NOMO-1 treated with DMSO at 0.1 percent for 48 hours (cell line): ENCODE results near the gene PI16.
A peak's percentile ranks its signal among the peaks of the same experiment; 100 is the strongest.

ENCODE experiments used
- DNase-seq: peaks from one replicate; lab custom pipeline; 2025; ENCODE audit not compliant: unreplicated experiment; lab: John Stamatoyannopoulos, UW

PI16 gene, protein sequence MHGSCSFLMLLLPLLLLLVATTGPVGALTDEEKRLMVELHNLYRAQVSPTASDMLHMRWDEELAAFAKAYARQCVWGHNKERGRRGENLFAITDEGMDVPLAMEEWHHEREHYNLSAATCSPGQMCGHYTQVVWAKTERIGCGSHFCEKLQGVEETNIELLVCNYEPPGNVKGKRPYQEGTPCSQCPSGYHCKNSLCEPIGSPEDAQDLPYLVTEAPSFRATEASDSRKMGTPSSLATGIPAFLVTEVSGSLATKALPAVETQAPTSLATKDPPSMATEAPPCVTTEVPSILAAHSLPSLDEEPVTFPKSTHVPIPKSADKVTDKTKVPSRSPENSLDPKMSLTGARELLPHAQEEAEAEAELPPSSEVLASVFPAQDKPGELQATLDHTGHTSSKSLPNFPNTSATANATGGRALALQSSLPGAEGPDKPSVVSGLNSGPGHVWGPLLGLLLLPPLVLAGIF

DNA sequence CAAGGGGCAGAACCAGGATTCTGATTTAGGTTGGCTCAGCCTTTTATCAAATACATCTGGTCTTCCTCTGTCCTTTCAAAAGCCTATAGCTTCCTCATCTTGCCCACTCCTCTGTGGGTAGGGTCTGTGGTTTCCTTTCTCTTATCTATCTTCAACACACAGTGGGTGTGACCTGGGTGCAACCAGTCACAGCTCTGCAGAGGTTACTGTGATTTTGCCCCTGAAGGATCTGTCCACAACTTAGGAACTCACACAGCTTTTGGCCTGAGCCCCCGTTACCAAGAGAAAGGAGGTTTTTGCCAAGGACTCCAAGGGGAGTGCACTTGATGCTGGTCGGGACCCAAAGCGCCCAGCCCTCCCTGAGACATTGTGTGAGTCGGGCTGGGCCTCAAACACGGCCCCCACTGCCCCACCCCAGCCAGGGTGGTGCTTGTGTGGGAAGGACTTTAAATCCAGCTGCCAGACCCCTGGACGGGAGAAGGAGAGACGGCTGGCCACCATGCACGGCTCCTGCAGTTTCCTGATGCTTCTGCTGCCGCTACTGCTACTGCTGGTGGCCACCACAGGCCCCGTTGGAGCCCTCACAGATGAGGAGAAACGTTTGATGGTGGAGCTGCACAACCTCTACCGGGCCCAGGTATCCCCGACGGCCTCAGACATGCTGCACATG lies at the start of gene PI16:
PI16 (plus strand) TSS at position 477 of the 670 bp plus-strand sequence; CDS start at position 500, 23 bp downstream.
- peak; percentile 29 for DNase-seq

DNA sequence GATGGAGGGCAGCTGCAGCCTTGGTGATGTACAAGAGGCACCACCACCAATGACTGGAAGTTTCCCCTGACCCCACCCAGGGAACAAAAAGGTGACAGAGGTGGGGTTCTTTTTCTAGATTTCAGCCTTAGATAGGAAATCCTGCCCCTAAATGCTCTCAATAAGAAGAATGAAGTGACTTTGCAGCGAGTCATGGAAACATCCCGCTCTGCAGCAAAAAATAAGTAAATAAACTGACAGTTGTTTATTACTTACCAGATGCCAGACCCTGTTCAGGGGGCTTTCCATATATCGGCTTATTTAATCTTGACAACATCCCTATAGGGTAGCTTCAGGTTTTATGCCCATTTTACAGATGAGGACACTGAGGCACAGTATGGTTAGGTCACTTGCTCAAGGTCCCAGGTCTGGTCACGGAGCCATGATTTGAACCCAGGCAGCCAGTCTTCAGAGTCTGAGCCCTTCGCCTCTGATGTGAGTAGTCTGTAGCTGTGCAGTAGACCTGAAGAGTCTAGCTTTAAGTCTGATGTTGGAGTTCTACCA lies 49.6 kb upstream of the PI16 start:
- no peak for DNase-seq

DNA sequence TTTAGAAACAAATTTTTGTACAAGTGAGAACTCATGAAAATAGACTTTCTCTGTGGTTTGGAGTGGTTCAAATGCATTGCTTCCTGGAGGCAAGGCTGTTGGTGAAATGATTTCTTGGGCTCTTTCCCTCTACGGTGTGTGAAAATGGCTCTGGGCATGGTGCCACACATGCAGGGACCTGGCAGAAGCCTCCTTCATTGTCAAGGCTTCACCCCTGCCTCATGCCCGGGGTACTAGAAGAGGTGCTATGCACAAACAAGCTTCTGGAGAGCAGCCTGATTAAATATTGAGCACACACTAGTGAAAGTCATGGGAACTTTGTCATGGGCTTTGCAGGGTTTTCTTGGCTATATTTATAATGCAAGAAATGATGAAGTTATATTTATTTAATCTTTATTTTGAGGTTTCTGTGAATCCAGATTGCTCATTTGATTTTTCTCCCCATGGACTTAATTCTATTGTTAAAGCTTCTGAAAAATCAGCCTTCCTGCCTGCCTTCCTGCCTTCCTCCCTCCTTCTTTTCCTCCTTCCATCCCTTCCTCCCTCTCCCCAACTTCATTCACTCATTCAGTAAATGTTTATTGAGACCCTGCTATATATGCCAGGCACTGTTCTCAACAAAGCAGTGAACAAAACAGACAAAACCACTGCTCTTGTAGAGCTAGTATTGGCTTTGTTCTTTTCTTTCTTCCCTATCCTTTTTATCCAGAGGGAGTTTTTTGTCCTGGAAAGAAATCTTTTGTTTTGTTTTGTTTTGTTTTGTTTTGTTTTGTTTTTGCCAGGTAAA lies 47.8 kb upstream of the PI16 start:
- DNase-seq: no peak

DNA sequence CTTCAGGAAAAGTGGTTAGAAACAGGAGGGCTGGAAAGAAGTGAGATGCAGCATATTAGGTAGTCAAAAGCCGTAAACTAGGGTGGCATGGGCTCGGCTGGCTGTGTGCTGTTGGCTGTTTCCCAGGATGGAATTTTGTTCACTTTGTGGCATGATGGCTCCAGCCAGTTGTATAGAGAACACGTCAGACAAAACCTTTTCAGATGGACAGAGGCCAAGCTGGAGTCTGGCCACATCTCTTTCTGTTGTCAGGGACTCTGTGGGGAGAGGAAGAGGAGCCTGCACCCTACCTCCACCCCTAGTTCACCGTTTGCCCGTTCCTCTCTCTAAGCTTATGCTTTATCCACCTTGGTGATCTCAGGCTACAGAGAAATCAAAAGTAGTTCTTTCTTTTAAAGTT lies 46.8 kb upstream of the PI16 start:
- no peak for DNase-seq

DNA sequence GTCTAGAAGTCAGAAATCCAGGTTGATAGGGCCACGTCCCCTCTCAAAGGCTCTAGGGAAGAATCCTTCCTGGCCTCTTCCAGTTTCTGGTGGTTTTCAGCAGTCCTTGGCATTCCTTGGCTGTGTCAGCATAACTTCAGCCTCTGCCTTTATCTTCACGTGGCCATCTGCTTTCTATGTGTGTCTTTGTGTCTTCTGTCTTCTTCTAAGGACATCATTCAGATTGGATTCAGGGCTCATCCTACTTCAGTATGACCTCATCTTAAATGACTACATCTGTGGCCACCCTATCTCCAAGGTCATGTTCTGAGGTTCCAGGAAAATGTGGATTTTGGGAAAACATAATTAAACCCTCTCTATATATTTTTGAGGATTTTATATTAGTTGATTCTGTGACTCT lies 45.8 kb upstream of the PI16 start:
- no peak for DNase-seq

DNA sequence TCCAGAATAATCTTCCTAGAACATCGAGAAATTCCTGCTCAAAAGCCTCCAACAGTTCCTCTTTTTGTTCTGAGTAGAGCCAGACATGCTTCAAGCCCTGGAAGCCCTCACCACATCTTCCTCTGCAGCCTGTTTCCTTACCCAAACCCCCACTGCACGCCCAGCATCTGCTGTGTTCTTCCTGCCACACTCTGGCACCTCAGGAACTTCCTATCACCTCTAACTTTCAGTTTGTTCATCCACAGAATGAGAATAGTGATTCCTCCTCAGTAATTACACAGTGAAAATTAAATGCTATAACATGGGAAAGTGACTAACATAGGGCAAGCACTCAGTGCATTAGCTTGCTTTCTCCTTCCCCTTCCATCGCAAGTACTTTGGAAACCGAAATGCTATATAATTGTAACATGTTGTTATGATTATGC lies 42.5 kb upstream of the PI16 start:
- DNase-seq: peak; percentile 22

DNA sequence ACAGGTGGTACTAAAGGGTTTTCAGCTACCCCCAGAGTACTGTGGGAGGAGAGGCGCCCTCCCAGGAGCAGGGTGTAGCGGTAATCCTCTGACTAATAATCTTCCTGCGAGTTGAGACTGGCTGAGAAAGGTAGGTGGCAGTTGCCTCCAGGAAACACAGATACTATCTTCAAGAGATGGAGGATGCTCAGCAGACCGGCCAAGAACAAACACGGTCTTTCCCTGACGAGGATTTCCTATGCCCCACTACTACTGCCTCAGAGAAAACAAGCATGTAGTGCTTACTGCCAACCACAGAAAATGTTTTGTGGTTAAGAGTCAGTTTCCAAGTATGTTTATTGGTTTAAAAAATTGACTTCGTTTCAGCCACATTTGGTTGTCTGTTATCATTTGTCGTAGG lies 42.0 kb upstream of the PI16 start:
- DNase-seq: no peak

DNA sequence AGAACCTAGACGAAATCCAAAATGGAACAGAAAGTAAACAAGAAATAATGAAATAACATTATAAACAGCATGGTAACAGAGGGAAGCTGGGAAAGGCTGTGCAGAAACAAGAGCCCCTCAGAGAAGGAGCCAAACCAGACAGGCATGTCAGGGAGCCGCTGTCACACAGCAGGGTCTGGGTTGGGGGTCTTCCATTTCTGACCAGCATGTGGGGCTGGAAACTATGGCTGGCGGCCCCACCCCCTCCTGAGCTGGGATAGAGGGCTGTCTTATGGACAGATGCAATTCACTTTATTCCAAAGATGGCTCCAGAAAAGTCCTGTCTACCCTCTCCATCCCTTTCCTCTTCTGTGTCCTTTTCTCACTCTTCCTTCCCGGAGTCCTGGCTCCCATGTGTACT lies 41.5 kb upstream of the PI16 start:
- DNase-seq: no peak

DNA sequence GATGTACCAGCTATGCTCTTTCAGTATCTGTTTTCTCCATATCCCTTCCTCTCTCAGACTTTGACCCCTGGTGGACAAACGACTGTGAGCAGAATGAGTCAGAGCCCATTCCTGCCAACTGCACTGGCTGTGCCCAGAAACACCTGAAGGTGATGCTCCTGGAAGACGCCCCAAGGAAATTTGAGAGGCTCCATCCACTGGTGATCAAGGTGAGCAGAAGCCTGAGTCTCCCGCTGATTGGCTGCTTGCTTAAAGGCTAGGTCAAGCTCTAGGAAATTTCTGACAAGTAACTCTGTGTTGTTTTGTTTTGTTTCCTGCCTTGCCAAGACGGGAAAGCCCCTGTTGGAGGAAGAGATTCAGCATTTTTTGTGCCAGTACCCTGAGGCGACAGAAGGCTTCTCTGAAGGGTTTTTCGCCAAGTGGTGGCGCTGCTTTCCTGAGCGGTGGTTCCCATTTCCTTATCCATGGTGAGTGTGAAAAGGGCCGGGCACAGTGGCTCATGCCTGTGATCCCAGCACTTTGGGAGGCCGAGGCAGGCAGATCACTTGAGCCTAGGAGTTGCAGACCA lies 40.2 kb upstream of the PI16 start:
- DNase-seq: no peak

DNA sequence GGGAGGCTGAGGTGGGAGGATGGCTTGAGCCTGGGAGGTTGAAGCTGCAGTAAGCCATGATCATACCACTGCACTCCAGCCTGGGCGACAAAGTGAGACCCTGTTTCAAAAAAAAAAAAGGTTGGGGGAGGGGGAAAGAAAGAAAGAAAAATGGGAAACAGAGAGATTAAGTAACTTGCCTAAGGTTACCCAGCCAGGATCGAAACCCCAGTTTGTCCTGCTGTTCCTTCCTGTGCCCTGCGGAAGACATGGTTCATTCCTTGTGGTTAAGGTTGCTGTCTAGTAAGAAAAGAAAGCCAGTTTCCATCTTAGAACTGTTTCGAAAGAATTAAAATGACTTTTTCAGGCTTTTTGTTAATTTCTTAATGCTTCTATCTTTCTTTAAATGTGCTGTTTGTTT lies 38.9 kb upstream of the PI16 start:
- DNase-seq: no peak

DNA sequence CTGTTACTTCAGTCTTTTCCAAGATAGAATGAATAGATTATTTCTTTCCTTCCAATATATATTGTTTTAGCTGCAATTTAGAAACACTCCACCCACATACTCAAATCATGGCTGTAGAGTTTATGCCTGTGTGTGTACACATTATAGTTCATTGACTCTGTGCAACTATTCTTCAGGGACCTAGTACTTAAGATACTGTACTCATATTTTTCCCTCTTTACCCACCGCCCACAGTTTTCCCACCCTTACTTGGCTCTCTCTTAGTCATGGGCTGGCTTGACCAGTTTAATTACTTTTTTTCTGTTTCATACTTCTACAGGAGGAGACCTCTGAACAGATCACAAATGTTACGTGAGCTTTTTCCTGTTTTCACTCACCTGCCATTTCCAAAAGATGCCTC lies 38.4 kb upstream of the PI16 start:
- DNase-seq: no peak

DNA sequence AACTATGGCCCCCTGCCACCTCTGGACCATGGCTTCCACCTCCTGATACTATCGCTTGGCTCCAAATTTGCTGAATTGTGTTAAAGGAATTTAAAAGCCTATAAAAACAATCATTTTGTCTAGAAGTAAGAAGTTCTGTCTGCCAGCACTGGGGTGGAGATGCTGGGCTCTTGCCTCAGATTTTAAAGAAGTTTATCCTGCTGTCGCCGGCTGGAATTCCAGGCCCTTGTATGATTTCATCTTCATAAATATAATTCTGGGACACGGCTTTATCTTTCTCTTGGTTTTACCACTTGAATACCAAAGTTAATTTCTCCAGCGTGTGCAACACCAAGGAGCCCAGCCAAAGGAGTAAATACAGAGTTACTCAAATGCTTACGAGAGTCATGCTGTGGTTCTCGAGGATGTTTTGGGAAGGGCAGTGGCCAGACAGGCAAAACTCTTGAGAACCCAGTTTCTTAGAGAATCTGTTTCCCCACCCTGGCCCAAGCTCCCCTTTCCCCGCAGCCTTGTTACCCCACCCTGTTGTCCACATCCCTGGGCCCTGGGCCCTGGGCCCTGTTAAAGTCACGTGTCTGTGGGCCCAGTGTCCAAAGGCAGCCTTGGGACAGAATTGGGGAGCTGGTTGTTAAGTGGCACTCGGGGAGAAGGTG lies 36.9 kb upstream of the PI16 start:
- DNase-seq: no peak

DNA sequence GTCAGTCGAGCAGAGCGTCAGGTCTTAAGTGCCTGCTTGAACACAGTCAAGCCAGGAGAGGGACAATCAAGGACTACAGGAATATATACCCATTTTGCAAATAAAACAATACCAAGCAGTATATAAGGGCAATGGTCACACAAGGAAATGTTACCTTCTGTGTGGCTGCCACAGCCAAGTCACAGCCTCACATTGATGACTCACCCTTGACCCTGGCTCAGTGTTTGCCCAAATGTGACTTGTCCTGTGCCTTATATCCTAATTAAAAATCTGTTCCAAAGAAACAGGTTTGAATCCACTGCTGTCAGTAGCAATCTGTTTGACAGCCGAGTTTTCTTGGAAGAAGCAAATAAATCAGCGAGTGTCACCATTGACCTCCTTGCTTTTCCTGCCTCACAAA lies 34.5 kb upstream of the PI16 start:
- no peak for DNase-seq

DNA sequence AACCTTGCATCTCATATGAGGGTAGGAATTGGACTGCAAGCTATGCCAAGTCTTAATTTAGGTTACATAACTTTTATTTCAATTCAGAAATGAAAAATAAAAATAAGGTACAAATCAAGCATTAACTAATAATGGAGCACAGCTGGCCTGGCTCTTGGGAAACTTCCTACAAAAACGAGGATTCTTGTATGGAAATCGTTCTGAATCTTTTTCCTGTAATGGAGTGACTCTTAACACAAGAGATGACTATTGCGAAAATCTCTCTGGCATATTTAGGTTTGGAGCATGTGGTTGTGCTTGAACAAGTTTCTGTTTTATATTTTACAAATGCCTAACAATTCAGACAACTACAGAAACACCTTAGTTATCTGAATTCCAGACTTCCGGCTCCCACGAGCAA lies 34.0 kb upstream of the PI16 start:
- DNase-seq: no peak

DNA sequence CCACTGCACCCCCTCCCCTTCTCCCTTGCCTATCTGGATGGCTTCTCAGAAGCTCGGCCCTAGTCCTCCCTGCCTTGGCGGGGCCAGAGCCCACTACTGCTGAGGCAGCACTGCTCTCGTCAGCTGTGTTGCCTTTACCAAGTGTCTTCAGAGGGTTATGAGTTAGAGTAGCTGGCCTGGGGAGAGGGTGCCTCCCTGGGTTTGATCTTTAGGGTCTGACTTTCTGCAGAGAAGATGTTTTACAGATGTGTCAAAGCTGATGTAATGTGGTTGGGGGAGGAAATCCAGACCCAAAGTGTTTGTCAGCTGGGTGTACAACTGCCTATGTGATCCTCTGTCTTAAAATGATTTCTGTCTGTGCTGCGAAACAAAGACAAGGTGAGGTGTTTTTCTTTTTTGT lies 30.4 kb upstream of the PI16 start:
- no peak for DNase-seq

DNA sequence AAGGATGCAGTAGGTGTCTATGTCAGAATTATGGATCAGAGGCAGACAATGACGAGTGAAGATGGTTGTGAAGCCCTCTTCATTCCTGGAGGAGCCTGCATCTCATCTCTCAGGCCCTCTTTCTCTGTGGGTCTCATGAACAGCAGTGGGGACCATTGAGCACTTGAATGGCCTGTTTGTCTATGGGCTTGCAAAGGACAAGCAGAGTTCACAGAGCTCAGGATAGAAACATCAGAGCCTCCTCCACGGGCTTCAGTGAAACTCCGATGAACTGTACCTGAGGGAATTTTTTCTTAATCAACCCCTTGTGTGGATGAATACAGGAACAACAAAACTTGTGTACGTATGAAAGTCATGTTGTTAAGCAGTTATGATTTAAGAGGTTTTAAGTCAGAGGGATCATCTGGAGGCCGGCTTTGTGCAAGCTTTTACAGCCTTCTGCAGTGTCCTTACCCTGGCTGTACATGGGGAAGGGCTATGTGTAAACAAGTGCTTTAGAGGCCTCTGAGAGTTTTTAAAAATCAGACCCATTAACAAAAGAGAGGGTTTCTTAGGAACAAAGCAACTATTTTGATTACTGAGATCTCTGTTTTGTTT lies 29.7 kb upstream of the PI16 start:
- DNase-seq: no peak

DNA sequence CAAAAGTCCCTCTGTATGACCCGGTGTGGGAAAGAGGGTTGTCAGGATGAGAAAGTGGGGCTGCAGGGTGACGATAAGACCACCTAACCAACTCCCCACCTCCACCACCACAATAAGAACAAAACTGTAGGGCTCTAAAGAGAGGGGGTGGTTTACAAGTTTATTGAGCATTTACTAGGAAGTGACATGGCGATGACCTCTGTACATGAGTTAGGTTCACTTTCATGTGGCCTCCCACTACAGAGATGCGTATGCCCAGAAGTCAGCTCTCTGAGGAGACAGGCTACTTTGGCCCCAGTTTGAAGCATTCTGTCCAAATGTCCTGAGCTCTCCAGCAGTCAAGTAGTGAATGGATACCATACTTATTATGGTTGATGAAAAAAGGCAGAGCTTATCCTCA lies 28.7 kb upstream of the PI16 start:
- no peak for DNase-seq

DNA sequence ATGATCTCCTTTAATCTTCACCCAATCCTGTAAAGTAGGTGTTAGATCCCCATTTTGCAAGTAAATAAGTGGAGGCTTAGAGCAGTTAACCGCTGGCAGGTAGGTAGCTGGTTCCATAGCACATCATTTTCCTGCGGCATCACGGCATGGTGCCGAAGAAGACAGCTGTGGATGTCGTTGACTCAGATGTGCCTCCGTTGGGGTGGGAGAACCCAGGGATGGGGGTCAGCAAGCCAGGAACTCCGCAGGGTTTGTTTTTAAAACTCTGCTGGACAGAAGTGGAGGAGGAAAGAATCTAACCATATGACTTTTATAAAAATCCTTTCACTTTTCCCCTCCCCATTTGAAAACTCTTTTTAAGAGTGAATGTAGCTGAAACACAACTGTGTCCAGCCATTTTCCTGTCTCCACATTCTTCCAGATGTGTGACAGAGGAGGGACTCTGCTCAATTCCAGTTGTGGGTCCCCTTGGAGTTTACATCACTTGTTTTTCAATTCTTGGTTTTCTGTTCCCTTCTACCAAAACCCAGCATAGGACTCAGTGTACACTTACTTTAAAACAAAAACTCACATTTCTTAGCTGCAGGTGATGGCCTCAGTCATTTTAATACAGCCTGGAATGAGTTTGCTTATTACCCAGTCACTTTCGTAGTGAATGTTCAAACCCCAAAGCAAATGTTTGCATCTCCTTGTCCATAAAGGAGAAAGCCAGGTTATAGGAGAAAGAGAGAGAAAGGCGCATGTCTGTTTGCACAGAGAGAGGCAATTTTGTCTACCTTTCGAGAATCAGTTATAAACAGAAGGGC lies 27.6 kb upstream of the PI16 start:
- no peak for DNase-seq
